Spleen (tissue), 11 donors: ENCODE results near the gene YPEL1. TPM values are rescaled to one million over a fixed set of nuclear protein-coding genes. Genes with fewer than 3 reads are reported as not detected.

ENCODE experiments used
- DNase-seq: peaks from one replicate; pipeline ENCODE4 v3.0.0-alpha.2; 2020
- H3K27ac ChIP-seq, 8 donors: fragments of 200-600 bp; sonication (generic) in 7 of 8; 1 replicate in 4 of 8; 2 replicates in 4 of 8; pipeline versions ENCODE4 v1.5.0 to v1.8.0; 2016 to 2021; ENCODE audit warnings: inconsistent platforms in 4 of 8, mild to moderate bottlenecking in 4 of 8, moderate library complexity in 1 of 8
- H3K27me3 ChIP-seq, 7 donors: fragments of 200-600 bp; sonication (generic) in 6 of 7; replicated peaks in 1 of 7; 1 replicate in 4 of 7; 2 replicates in 3 of 7; pipeline versions ENCODE4 v1.5.0 to v1.8.0; 2016 to 2021; ENCODE audit warnings: inconsistent platforms in 3 of 7, mild to moderate bottlenecking in 1 of 7
- H3K36me3 ChIP-seq, 6 donors: fragments of 200-600 bp; sonication (generic) in 5 of 6; 1 replicate in 4 of 6; 2 replicates in 2 of 6; pipeline versions ENCODE4 v1.5.0 to v1.8.0; 2016 to 2021; ENCODE audit warnings: inconsistent platforms in 2 of 6
- H3K4me1 ChIP-seq, 6 donors: fragments of 200-600 bp; sonication (generic) in 5 of 6; 1 replicate in 3 of 6; 2 replicates in 3 of 6; pipeline versions ENCODE4 v1.5.0 to v1.8.0; 2016 to 2021; ENCODE audit warnings: inconsistent platforms in 3 of 6
- H3K4me3 ChIP-seq, 8 donors: fragments of 200-600 bp; sonication (generic) in 7 of 8; 1 replicate in 4 of 8; 2 replicates in 4 of 8; pipeline versions ENCODE4 v1.5.0 to v1.8.0; 2016 to 2021; ENCODE audit warnings: inconsistent platforms in 4 of 8, mild to moderate bottlenecking in 4 of 8, moderate library complexity in 2 of 8
- H3K9me3 ChIP-seq, 8 donors: fragments of 200-600 bp; sonication (generic) in 7 of 8; 1 replicate in 4 of 8; 2 replicates in 4 of 8; pipeline versions ENCODE4 v1.5.0 to v1.8.0; 2016 to 2021; ENCODE audit warnings: inconsistent platforms in 4 of 8
- CTCF ChIP-seq, 11 experiments: fragments of 200-600 bp in 7 of 11; fragments of 450-650 bp in 4 of 11; sonication (generic) in 4 of 11; IDR thresholded peaks in 8 of 11; conservative IDR thresholded peaks in 3 of 11; 1 replicate in 7 of 11; 2 replicates in 4 of 11; pipeline versions ENCODE4 v1.4.0 to v1.8.0; 2016 to 2021; ENCODE audit warnings: antibody characterized with exemption in 11 of 11, inconsistent platforms in 4 of 11, mild to moderate bottlenecking in 1 of 11
- POLR2A ChIP-seq, 3 donors: fragments of 450-650 bp; IDR thresholded peaks; one replicate each; pipeline ENCODE4 v1.5.1; 2017; ENCODE audit warnings: antibody characterized with exemption in 3 of 3, mild to moderate bottlenecking in 1 of 3
- POLR2AphosphoS5 ChIP-seq, 3 donors: sonication (generic); formaldehyde crosslinking; IDR thresholded peaks; one replicate each; pipeline ENCODE4 v1.5.1; 2017; ENCODE audit warnings: antibody characterized with exemption in 3 of 3
- whole genome bisulfite sequencing, 5 donors: extraction: QIAGEN DNeasy Blood & Tissue Kit in 3 of 5; methylation state at CpG; one replicate each; pipeline versions ENCODE4 v1.1.5 to v1.1.7; 2013 to 2018; 5-methylcytosine and 5-hydroxymethylcytosine counted together
- intact Hi-C: fragments of 100-400 bp; cut with DNase I; formaldehyde crosslinking; loops from one replicate; pipeline ENCODE4 v1.15.0; 2023; ENCODE audit warnings: low total_unique reads
- polyA plus RNA-seq, 3 donors: library from polyadenylated mRNA; stranded (reverse); fragments of 200-250 nt; gene quantifications; one replicate each; pipeline ENCODE4 v1.2.1, GENCODE V29; 2013
- total RNA-seq, 7 donors: library from RNA; depleted of rRNA in 3 of 7; stranded (reverse); fragments of >200 nt in 3 of 7; fragmentation: NEBNext Ultra II Directional in 4 of 7; extraction: Animal tissue kit (Norgen Biotek cat#: 25700) in 4 of 7; gene quantifications; one replicate each; pipeline versions ENCODE4 v1.1.0 to v1.2.1, GENCODE V29; 2016 to 2021
- donor health status: healthy with polysubstance abuse.
- donor health status: DM: no; HTN: no; CAD: no; lungs with moderate emphysema.
- donor health status: DM: no; HTN: no; CAD: no.
- donor health status: Bipolar disorder and iron deficiency.
- donor health status: healthy.
- donor health status: DM: no; HTN: no; CAD: no.
- donor health status: DM: yes; HTN: yes; CAD: no.

The YPEL1 gene
- total and polyA plus RNA-seq, 10 donors = 4.8 to 21.3 (median 11.0) TPM

GRCh38 chr22:21691816-21692215, 43.8 kb downstream of the YPEL1 start:
- Histone ChIP-seq H3K36me3 (peaks cover 0 to 100% (median 77%) of the 10 kb centered on the region in 6 donors), H3K27ac (no peak overlapping the region), H3K4me3 (no peak overlapping the region), H3K27me3 (no peaks in the 10 kb centered on the region), H3K9me3 (no peaks in the 10 kb centered on the region), H3K4me1 (peaks cover 0 to 13% (median 0%) of the 10 kb centered on the region in 6 donors)
- DNase-seq = no peak
- WGBS, 5 donors = 85 to 91% (median 90%) methylated on average over 12 to 16 of the region's 16 CpGs
- intact Hi-C loops = no loop called here
- TF ChIP-seq POLR2AphosphoS5 (IDR thresholded peaks at IDR 0.05) (peak in 2 of 3 donors; percentile 13 to 38), POLR2A (IDR thresholded peaks at IDR 0.05) (no peak)

GRCh38 chr22:21690401-21690801, 45.2 kb downstream of the YPEL1 start:
- Histone ChIP-seq H3K9me3 (no peaks in the 10 kb centered on the region), H3K4me1 (peaks cover 0 to 13% (median 0%) of the 10 kb centered on the region in 6 donors), H3K27me3 (no peaks in the 10 kb centered on the region), H3K4me3 (no peak overlapping the region), H3K36me3 (peaks cover 0 to 100% (median 76%) of the 10 kb centered on the region in 6 donors), H3K27ac (peak overlapping the region in 4 of 8 donors; percentile 28 to 59 (median 44))
- WGBS, 5 donors = 45 to 57% (median 52%) methylated on average over 5 of the region's 5 CpGs
- DNase-seq = no peak
- TF ChIP-seq POLR2A (IDR thresholded peaks at IDR 0.05) = no peak
- TF ChIP-seq POLR2AphosphoS5 (IDR thresholded peaks at IDR 0.05) = no peak
- no peak for TF ChIP-seq CTCF (IDR thresholded peaks at IDR 0.05 in 8 of 11, conservative IDR thresholded peaks at IDR 0.05 in 3 of 11)
- intact Hi-C loops = no loop called here

GRCh38 chr22:21688706-21689381, 46.8 kb downstream of the YPEL1 start:
- Histone ChIP-seq H3K36me3 (peaks cover 0 to 100% (median 73%) of the 10 kb centered on the region in 6 donors), H3K4me3 (no peak overlapping the region), H3K9me3 (no peaks in the 10 kb centered on the region), H3K4me1 (peaks cover 0 to 13% (median 0%) of the 10 kb centered on the region in 6 donors), H3K27me3 (no peaks in the 10 kb centered on the region), H3K27ac (peak overlapping the region in 2 of 8 donors; percentile 1 to 63)
- 80 to 87% (median 86%) methylated on average over 14 to 20 of the region's 20 CpGs for WGBS, 5 donors
- TF ChIP-seq POLR2A (IDR thresholded peaks at IDR 0.05) (no peak), POLR2AphosphoS5 (IDR thresholded peaks at IDR 0.05) (no peak)
- intact Hi-C loops = no loop called here
- no peak for DNase-seq

GRCh38 chr22:21688341-21688705, 47.3 kb downstream of the YPEL1 start:
- Histone ChIP-seq H3K27ac (peak overlapping the region in 2 of 8 donors; percentile 1 to 63), H3K36me3 (peaks cover 0 to 100% (median 72%) of the 10 kb centered on the region in 6 donors), H3K27me3 (no peaks in the 10 kb centered on the region), H3K4me1 (peaks cover 0 to 13% (median 0%) of the 10 kb centered on the region in 6 donors), H3K9me3 (no peaks in the 10 kb centered on the region), H3K4me3 (no peak overlapping the region)
- intact Hi-C loops = no loop called here
- no peak for DNase-seq
- TF ChIP-seq POLR2AphosphoS5 (IDR thresholded peaks at IDR 0.05) (peak in 1 of 3 donors; percentile 10), POLR2A (IDR thresholded peaks at IDR 0.05) (no peak), CTCF (IDR thresholded peaks at IDR 0.05 in 8 of 11, conservative IDR thresholded peaks at IDR 0.05 in 3 of 11) (no peak)
- 75 to 93% (median 84%) methylated on average over 4 to 6 of the region's 6 CpGs for WGBS, 5 donors

GRCh38 chr22:21687685-21688259, 47.8 kb downstream of the YPEL1 start:
- no peaks in the 10 kb centered on the region for H3K9me3 ChIP-seq
- intact Hi-C loops = no loop called here
- H3K4me1 ChIP-seq = peaks cover 0 to 13% (median 0%) of the 10 kb centered on the region in 6 donors
- WGBS, 5 donors = 89 to 96% (median 95%) methylated on average over 6 to 11 of the region's 11 CpGs
- H3K27me3 ChIP-seq = no peaks in the 10 kb centered on the region
- TF ChIP-seq POLR2AphosphoS5 (IDR thresholded peaks at IDR 0.05) = peak in 1 of 3 donors; percentile 4
- no peak for TF ChIP-seq CTCF (IDR thresholded peaks at IDR 0.05 in 8 of 11, conservative IDR thresholded peaks at IDR 0.05 in 3 of 11)
- no peak for TF ChIP-seq POLR2A (IDR thresholded peaks at IDR 0.05)
- H3K27ac ChIP-seq = no peak overlapping the region
- DNase-seq = no peak
- peaks cover 0 to 100% (median 72%) of the 10 kb centered on the region in 6 donors for H3K36me3 ChIP-seq
- no peak overlapping the region for H3K4me3 ChIP-seq
